Esophagus muscularis mucosa (tissue), 3 donors: ENCODE measurements around the gene ERBB4.

Experiments
- CTCF ChIP-seq, 3 experiments: fragments of 200-600 bp in 2 of 3; fragments of 450-650 bp in 1 of 3; sonication (generic) in 2 of 3; IDR thresholded peaks; one replicate each; pipeline ENCODE4 v1.5.1; 2017 to 2019; ENCODE audit warnings: antibody characterized with exemption in 3 of 3, mild to moderate bottlenecking in 2 of 3, moderate library complexity in 1 of 3
- POLR2A ChIP-seq: fragments of 450-650 bp; IDR thresholded peaks from one replicate; pipeline ENCODE4 v1.6.1; 2017; ENCODE audit warnings: antibody characterized with exemption, moderate library complexity, mild to moderate bottlenecking, low read depth

GRCh38 chr2:212416086-212416485, 122.5 kb downstream of the ERBB4 start:
- TF ChIP-seq POLR2A (no peak), CTCF (IDR thresholded peaks at IDR 0.05) (no peak)
